ENCODE measurements around the gene CGNL1.

Gene CGNL1

GRCh38 chr15:57388464-57388863, 12.2 kb downstream of the CGNL1 start:
- no peak for DNase-seq (ENCODE audit: low read depth)

GRCh38 chr15:57389991-57390390, 13.7 kb downstream of the CGNL1 start:
- DNase-seq (ENCODE audit: low read depth) = no peak

- DNase-seq (ENCODE audit: low read depth) = no peak
Observed at GRCh38 chr15:57390583-57390982, 14.3 kb downstream of the CGNL1 start.

- no peak for DNase-seq (ENCODE audit: low read depth)
Observed at GRCh38 chr15:57391537-57391936, 15.2 kb downstream of the CGNL1 start.

GRCh38 chr15:57393061-57393460, 16.8 kb downstream of the CGNL1 start:
- DNase-seq (ENCODE audit: low read depth) = no peak

- peak; percentile 56 for DNase-seq (ENCODE audit: low read depth)
Observed at GRCh38 chr15:57395292-57395691, 19.0 kb downstream of the CGNL1 start.

GRCh38 chr15:57398336-57398735, 22.0 kb downstream of the CGNL1 start:
- DNase-seq (ENCODE audit: low read depth) = no peak

GRCh38 chr15:57401546-57401945, 25.2 kb downstream of the CGNL1 start:
- DNase-seq (ENCODE audit: low read depth) = no peak

- DNase-seq (ENCODE audit: low read depth) = no peak
Observed at GRCh38 chr15:57403017-57403416, 26.7 kb downstream of the CGNL1 start.

- no peak for DNase-seq (ENCODE audit: low read depth)
Observed at GRCh38 chr15:57403566-57404325, 27.4 kb downstream of the CGNL1 start.

GRCh38 chr15:57405133-57405532, 28.8 kb downstream of the CGNL1 start:
- DNase-seq (ENCODE audit: low read depth) = no peak

- DNase-seq (ENCODE audit: low read depth) = no peak
Observed at GRCh38 chr15:57406062-57406772, 29.9 kb downstream of the CGNL1 start.

GRCh38 chr15:57410373-57410772, 34.1 kb downstream of the CGNL1 start:
- no peak for DNase-seq (ENCODE audit: low read depth)

- no peak for DNase-seq (ENCODE audit: low read depth)
Observed at GRCh38 chr15:57411945-57412768, 35.9 kb downstream of the CGNL1 start.

- no peak for DNase-seq (ENCODE audit: low read depth)
Observed at GRCh38 chr15:57415602-57416001, 39.3 kb downstream of the CGNL1 start.

- no peak for DNase-seq (ENCODE audit: low read depth)
Observed at GRCh38 chr15:57418635-57419034, 42.3 kb downstream of the CGNL1 start.

GRCh38 chr15:57419335-57419734, 43.0 kb downstream of the CGNL1 start:
- no peak for DNase-seq (ENCODE audit: low read depth)

GRCh38 chr15:57421110-57421509, 44.8 kb downstream of the CGNL1 start:
- DNase-seq (ENCODE audit: low read depth) = no peak

- no peak for DNase-seq (ENCODE audit: low read depth)
Observed at GRCh38 chr15:57421551-57421950, 45.2 kb downstream of the CGNL1 start.

GRCh38 chr15:57422113-57422754, 45.9 kb downstream of the CGNL1 start:
- DNase-seq (ENCODE audit: low read depth) = no peak

- DNase-seq (ENCODE audit: low read depth) = no peak
Observed at GRCh38 chr15:57423599-57424140, 47.4 kb downstream of the CGNL1 start.
